GM23248 (cell line): Measurements from ENCODE around the gene ARRDC5. TPM values are rescaled to one million over a fixed set of nuclear protein-coding genes. Genes with fewer than 3 reads are reported as not detected.
A peak's percentile ranks its signal among the peaks of the same experiment; 100 is the strongest.

Experiments used
- DNase-seq: peaks from one replicate; pipeline ENCODE4 v3.0.0-alpha.2; 2015
- H2AFZ ChIP-seq: fragments of 200-600 bp; sonication (generic); 2 replicates; pipeline ENCODE4 v1.6.1; 2016; ENCODE audit warnings: antibody characterized with exemption
- H3F3A ChIP-seq: fragments of 200-600 bp; sonication (generic); 2 replicates; pipeline ENCODE4 v1.6.1; 2016; ENCODE audit warnings: mild to moderate bottlenecking, antibody characterized with exemption, mixed run types; ENCODE audit not compliant: insufficient read depth
- H3K27ac ChIP-seq: fragments of 200-600 bp; sonication (generic); 2 replicates; pipeline ENCODE4 v1.5.1; 2016; ENCODE audit warnings: mild to moderate bottlenecking
- H3K27me3 ChIP-seq: fragments of 200-600 bp; sonication (generic); replicated peaks from 2 replicates; pipeline ENCODE4 v1.6.1; 2016; ENCODE audit warnings: mild to moderate bottlenecking; ENCODE audit not compliant: insufficient read depth
- H3K36me3 ChIP-seq: fragments of 200-600 bp; sonication (generic); 2 replicates; pipeline ENCODE4 v1.6.1; 2016; ENCODE audit warnings: low read depth, mild to moderate bottlenecking
- H3K4me1 ChIP-seq: fragments of 200-600 bp; sonication (generic); 2 replicates; pipeline ENCODE4 v1.6.1; 2016; ENCODE audit warnings: mild to moderate bottlenecking; ENCODE audit not compliant: insufficient read depth
- H3K4me2 ChIP-seq: fragments of 200-600 bp; sonication (generic); one replicate; pipeline ENCODE4 v1.6.1; 2016; ENCODE audit warnings: mild to moderate bottlenecking; ENCODE audit not compliant: unreplicated experiment
- H3K4me3 ChIP-seq: fragments of 200-600 bp; sonication (generic); 2 replicates; pipeline ENCODE4 v1.5.1; 2016; ENCODE audit warnings: mild to moderate bottlenecking
- H3K79me2 ChIP-seq: fragments of 200-600 bp; sonication (generic); 2 replicates; pipeline ENCODE4 v1.6.1; 2016; ENCODE audit warnings: mild to moderate bottlenecking; ENCODE audit not compliant: insufficient read depth
- H3K9ac ChIP-seq: fragments of 200-600 bp; sonication (generic); 2 replicates; pipeline ENCODE4 v1.6.1; 2016; ENCODE audit warnings: mild to moderate bottlenecking
- H3K9me2 ChIP-seq: fragments of 200-600 bp; sonication (generic); 2 replicates; pipeline ENCODE4 v1.6.1; 2016; ENCODE audit warnings: mixed run types, mild to moderate bottlenecking, moderate library complexity; ENCODE audit not compliant: insufficient read depth
- H3K9me3 ChIP-seq: fragments of 200-600 bp; sonication (generic); one replicate; pipeline ENCODE4 v1.6.1; 2017; ENCODE audit warnings: low read depth
- H4K20me1 ChIP-seq: fragments of 200-600 bp; sonication (generic); 2 replicates; pipeline ENCODE4 v1.6.0; 2016; ENCODE audit not compliant: insufficient read depth
- EZH2 ChIP-seq: fragments of 200-600 bp; sonication (generic); IDR thresholded peaks from 2 replicates; pipeline ENCODE4 v1.6.1; 2018; ENCODE audit warnings: antibody characterized with exemption, mild to moderate bottlenecking; ENCODE audit not compliant: insufficient read depth, poor library complexity, severe bottlenecking
- EZH2phosphoT487 ChIP-seq: fragments of 200-600 bp; sonication (generic); IDR thresholded peaks from 2 replicates; pipeline ENCODE4 v1.6.1; 2018; ENCODE audit warnings: antibody characterized with exemption, moderate library complexity, mild to moderate bottlenecking, low read depth; ENCODE audit not compliant: insufficient read depth
- WGBS, 2 experiments: methylation state at CpG; one replicate each; pipeline ENCODE4 v1.1.6; 2015 to 2017; ENCODE audit warnings: low lambda C conversion rate in 2 of 2, low coverage in 1 of 2; ENCODE audit errors: missing lambda C conversion rate in 2 of 2; 5-methylcytosine and 5-hydroxymethylcytosine counted together
- in situ Hi-C: fragments of 300-500 bp; cut with MboI; formaldehyde crosslinking; loops from 2 replicates; pipeline ENCODE4 v1.15.0; 2020
- microRNA-seq: library from miRNA; unstranded; fragments of <30 nt; microRNA quantifications from one replicate; pipeline ENCODE4, GENCODE V29; 2016; ENCODE audit warnings: borderline number of aligned reads
- polyA plus RNA-seq: library from polyadenylated mRNA; unstranded; fragments of >200 nt; fragmentation: Nextera tagmentation; extraction: Ambion mirVana; gene quantifications from 2 replicates; pipeline ENCODE4 v1.2.1, GENCODE V29; 2016
- small RNA-seq: library from RNA; depleted of rRNA; stranded (forward); fragments of <200 nt; gene quantifications from one replicate; pipeline ENCODE3, GENCODE V24; 2014; ENCODE audit warnings: low read depth, low replicate concordance
- total RNA-seq: library from RNA; depleted of rRNA; stranded (reverse); fragments of >200 nt; shearing (Covaris generic); gene quantifications from 2 replicates; pipeline ENCODE4 v1.2.3, GENCODE V29; 2014; rRNA removed

ARRDC5 gene
- total and polyA plus RNA-seq, 2 experiments from 2014 or later = not detected

GRCh38 chr19:4844348-4845179, 58.1 kb downstream of the ARRDC5 start:
- no peak overlapping the region for H3K4me3 ChIP-seq
- H3K9ac ChIP-seq = peak overlapping the region; percentile 71
- no peak overlapping the region for H2AFZ ChIP-seq
- peaks cover 76% of the 10 kb centered on the region for H3F3A ChIP-seq
- H3K79me2 ChIP-seq = peaks cover 28% of the 10 kb centered on the region
- peaks cover 36% of the 10 kb centered on the region for H3K4me1 ChIP-seq
- H3K27me3 ChIP-seq = no peaks in the 10 kb centered on the region
- DNase-seq = peak; percentile 52
- H4K20me1 ChIP-seq = no peaks in the 10 kb centered on the region
- H3K27ac ChIP-seq = peak overlapping the region; percentile 92
- WGBS, 2 experiments = 40 to 55% methylated on average over 10 of the region's 10 CpGs
- peaks cover 46% of the 10 kb centered on the region for H3K36me3 ChIP-seq
- H3K9me3 ChIP-seq = no peaks in the 10 kb centered on the region
- in situ Hi-C loops = no loop called here
- TF ChIP-seq EZH2phosphoT487 (no peak), EZH2 (no peak)
- no peaks in the 10 kb centered on the region for H3K9me2 ChIP-seq
- no peak overlapping the region for H3K4me2 ChIP-seq

- in situ Hi-C loops = no loop called here
- TF ChIP-seq EZH2 (no peak), EZH2phosphoT487 (no peak)
- Histone ChIP-seq H3K27ac (peak overlapping the region; percentile 38; the same call in 1 of the 2 replicates), H3K9me2 (no peaks in the 10 kb centered on the region), H2AFZ (no peak overlapping the region), H3K4me2 (no peak overlapping the region), H4K20me1 (no peaks in the 10 kb centered on the region), H3K4me3 (no peak overlapping the region), H3F3A (peaks cover 74% of the 10 kb centered on the region), H3K36me3 (peaks cover 48% of the 10 kb centered on the region), H3K27me3 (no peaks in the 10 kb centered on the region), H3K79me2 (peaks cover 21% of the 10 kb centered on the region), H3K9ac (no peak overlapping the region), H3K4me1 (peaks cover 36% of the 10 kb centered on the region), H3K9me3 (no peaks in the 10 kb centered on the region)
- WGBS, 2 experiments = 93 to 94% methylated on average over 6 of the region's 6 CpGs
- DNase-seq = no peak
Measured at GRCh38 chr19:4843647-4843965, 59.1 kb downstream of the ARRDC5 start.

Small RNAs within 50 kb of the gene (microRNA-seq; reads per million reads assigned to microRNA genes)
- not detected for gene MIR4747

Small RNAs within 50 kb of the gene (small RNA-seq; reads per million reads assigned to genes)
- gene MIR4747 = not detected

Other genes with a start within 250 kb of the ARRDC5 start
- 177 and 207 TPM in 2 replicates for gene MYDGF, start 232.6 kb downstream of the ARRDC5 start, total RNA-seq
- gene MYDGF, start 232.6 kb downstream of the ARRDC5 start, polyA plus RNA-seq = 591 and 597 TPM in 2 replicates
- gene DPP9, start 179.1 kb downstream of the ARRDC5 start, total RNA-seq = 50.3 and 82.2 TPM in 2 replicates
- 33.0 and 37.0 TPM in 2 replicates for gene DPP9, start 179.1 kb downstream of the ARRDC5 start, polyA plus RNA-seq
- 11.0 and 11.1 TPM in 2 replicates for gene FEM1A, start 111.2 kb downstream of the ARRDC5 start, total RNA-seq
- 1.1 and 1.3 TPM in 2 replicates for gene FEM1A, start 111.2 kb downstream of the ARRDC5 start, polyA plus RNA-seq
- 2.0 and 4.2 TPM in 2 replicates for gene TICAM1, start 71.2 kb downstream of the ARRDC5 start, total RNA-seq
- 19.9 TPM in 2 replicates for gene TICAM1, start 71.2 kb downstream of the ARRDC5 start, polyA plus RNA-seq
- 306 and 372 TPM in 2 replicates for gene PLIN3, start 35.2 kb downstream of the ARRDC5 start, total RNA-seq
- 398 and 415 TPM in 2 replicates for gene PLIN3, start 35.2 kb downstream of the ARRDC5 start, polyA plus RNA-seq
- gene UHRF1, start 6.6 kb upstream of the ARRDC5 start, total RNA-seq = 29.3 and 29.4 TPM in 2 replicates
- gene UHRF1, start 6.6 kb upstream of the ARRDC5 start, polyA plus RNA-seq = 26.9 and 28.6 TPM in 2 replicates
- gene KDM4B, start 66.2 kb upstream of the ARRDC5 start, total RNA-seq = 20.5 and 28.7 TPM in 2 replicates
- 13.3 and 14.8 TPM in 2 replicates for gene KDM4B, start 66.2 kb upstream of the ARRDC5 start, polyA plus RNA-seq